K562 (cell line): ENCODE results near the gene GCKR. TPM values are rescaled to one million over a fixed set of nuclear protein-coding genes. Genes with fewer than 3 reads are reported as not detected.

Experiments used
- ATAC-seq: fragments of 200-7000 bp; cut with Tn5 transposase; 3 replicates; pipeline ENCODE4 v1.9.1; 2020; ENCODE audit warnings: moderate library complexity
- BruUV-seq: library from RNA; stranded (reverse); fragments of 400-500 nt; replicated peaks from 2 replicates; lab custom pipeline; 2021; lab: Mats Ljungman, UMichigan
- CTCF ChIA-PET: fragments of 300-600 bp; formaldehyde crosslinking; extraction: SDS; loops from one replicate; lab custom pipeline; 2021; ENCODE audit warnings: low intra/inter-chr PET ratio; lab: Yijun Ruan, JAX
- POLR2A ChIA-PET: fragments of 300-600, 350-650 bp; sonication (Branson Sonifier 250); formaldehyde crosslinking; extraction: SDS; loops from one replicate; lab custom pipeline; 2021; ENCODE audit warnings: antibody characterized with exemption, inconsistent platforms; lab: Yijun Ruan, JAX
- DNase-seq, 4 experiments: peaks; one replicate each; pipeline versions ENCODE4 v3.0.0 to v3.0.0-alpha.2; 2011 to 2018; ENCODE audit warnings: low spot score in 3 of 4, mixed read lengths in 3 of 4; ENCODE audit errors: extremely low read depth in 1 of 4
- FAIRE-seq: peaks from 2 replicates; lab custom pipeline; 2011; peaks lifted over from hg19 to GRCh38; lab: Jason Lieb, UNC
- H2AFZ ChIP-seq: 2 replicates; pipeline ENCODE4 v1.6.0; 2011; ENCODE audit warnings: low read depth, low read length, control low read depth, inconsistent platforms
- H3K27ac ChIP-seq: fragments of 200-600 bp; 3 replicates; pipeline ENCODE4 v1.8.0; 2011; ENCODE audit warnings: low read depth, mild to moderate bottlenecking, control low read depth, inconsistent platforms, low read length, moderate library complexity, mixed read lengths; ENCODE audit errors: extremely low read depth
- H3K27me3 ChIP-seq, 2 experiments: fragments of 300-600 bp in 1 of 2; 2 replicates in 1 of 2; 3 replicates in 1 of 2; pipeline versions ENCODE4 v1.6.0 to v1.8.0; 2011; ENCODE audit warnings: inconsistent platforms in 2 of 2, low read length in 2 of 2, mild to moderate bottlenecking in 1 of 2, mixed read lengths in 1 of 2, moderate library complexity in 1 of 2; ENCODE audit not compliant: control insufficient read depth in 2 of 2, insufficient read depth in 2 of 2
- H3K36me3 ChIP-seq: fragments of 300-600 bp; 3 replicates; pipeline ENCODE4 v1.8.0; 2011; ENCODE audit warnings: mild to moderate bottlenecking, low read length, inconsistent platforms; ENCODE audit not compliant: control insufficient read depth, insufficient read depth
- H3K4me1 ChIP-seq, 2 experiments: fragments of 200-600 bp in 1 of 2; replicated peaks in 1 of 2; 2 replicates in 1 of 2; 3 replicates in 1 of 2; pipeline versions ENCODE4 v1.5.1 to v1.8.0; 2011; ENCODE audit warnings: inconsistent platforms in 2 of 2, low read length in 2 of 2, mild to moderate bottlenecking in 1 of 2, mixed read lengths in 1 of 2, moderate library complexity in 1 of 2; ENCODE audit not compliant: control insufficient read depth in 2 of 2, insufficient read depth in 2 of 2
- H3K4me2 ChIP-seq: 2 replicates; pipeline ENCODE4 v1.6.1; 2011; ENCODE audit warnings: low read length, control low read depth, inconsistent platforms, mixed read lengths; ENCODE audit not compliant: insufficient read depth
- H3K4me3 ChIP-seq: fragments of 200-600 bp; sonication (generic), shearing (Covaris generic); 2 replicates; pipeline ENCODE4 v1.5.1; 2016; ENCODE audit warnings: control low read depth, inconsistent platforms
- H3K79me2 ChIP-seq: fragments of 200-600 bp; 3 replicates; pipeline ENCODE4 v1.8.0; 2011; ENCODE audit warnings: low read length, inconsistent platforms; ENCODE audit not compliant: control insufficient read depth, insufficient read depth
- H3K9ac ChIP-seq, 2 experiments: 2 replicates each; pipeline versions ENCODE4 v1.6.0 to v1.6.1; 2011; ENCODE audit warnings: low read depth in 2 of 2, low read length in 2 of 2, control low read depth in 1 of 2, inconsistent platforms in 1 of 2, mild to moderate bottlenecking in 1 of 2, mixed read lengths in 1 of 2; ENCODE audit not compliant: insufficient read depth in 1 of 2
- H3K9me1 ChIP-seq: one replicate; pipeline ENCODE4 v1.6.0; 2011; ENCODE audit warnings: inconsistent platforms, mild to moderate bottlenecking, low read length, moderate library complexity; ENCODE audit not compliant: control insufficient read depth, insufficient read depth
- H3K9me3 ChIP-seq: replicated peaks from 2 replicates; pipeline ENCODE4 v1.5.1; 2011; ENCODE audit warnings: low read depth, low read length, inconsistent platforms; ENCODE audit not compliant: control insufficient read depth, insufficient read depth
- H4K20me1 ChIP-seq: replicated peaks from 2 replicates; pipeline ENCODE4 v1.6.1; 2011; ENCODE audit warnings: low read length, inconsistent platforms, mixed read lengths; ENCODE audit not compliant: control insufficient read depth, insufficient read depth
- E2F5 ChIP-seq: sonication (generic); formaldehyde crosslinking; IDR thresholded peaks from 2 replicates; pipeline ENCODE4 v1.8.0; 2022; ENCODE audit warnings: mild to moderate bottlenecking, missing genetic modification reagents
- ZKSCAN1 ChIP-seq: fragments of 150-350 bp; IDR thresholded peaks from 2 replicates; pipeline ENCODE4 v1.6.1; 2016; ENCODE audit warnings: low read depth, low read length
- WGBS: fragments of 100-300 bp; shearing (Covaris generic); methylation state at CpG from one replicate; pipeline ENCODE4 v1.1.6; 2016; ENCODE audit warnings: low coverage, mixed read lengths; ENCODE audit not compliant: insufficient coverage; ENCODE audit errors: missing lambda C conversion rate; 5-methylcytosine and 5-hydroxymethylcytosine counted together
- in situ Hi-C: fragments of 300-500 bp; cut with MboI; formaldehyde crosslinking; loops from 4 replicates; pipeline ENCODE4 v1.15.0; 2018; ENCODE audit warnings: inconsistent platforms, mixed read lengths
- intact Hi-C: fragments of 100-400 bp; cut with micrococcal nuclease; formaldehyde crosslinking; loops from 2 replicates; pipeline ENCODE4 v1.14.2; 2022
- polyA plus RNA-seq, 8 experiments: library from polyadenylated mRNA; depleted of rRNA in 4 of 8; stranded (reverse) in 5 of 8; unstranded in 3 of 8; fragments of >200 nt; fragmentation: Nextera tagmentation in 2 of 8; fragmentation: Illumina TruSeq in 1 of 8; extraction: Ambion mirVana in 2 of 8; extraction: Trizol in 1 of 8; gene quantifications; 2 replicates each; pipeline versions ENCODE4 v1.2.1 to v1.2.3, GENCODE V29; 2011 to 2014; ENCODE audit warnings: inconsistent platforms in 1 of 8, missing spikeins in 1 of 8
- total RNA-seq, 7 experiments: library from RNA; depleted of rRNA in 6 of 7; stranded (reverse); fragments of >200 nt in 6 of 7; fragmentation: Illumina TruSeq in 2 of 7; extraction: Trizol in 2 of 7; gene quantifications; 2 replicates each; pipeline versions ENCODE4 v1.2.1 to v1.2.3, GENCODE V29; 2011 to 2021; ENCODE audit warnings: low replicate concordance in 1 of 7
- TF ChIP-seq, protein P1 (sequence below): IDR thresholded peaks from 2 replicates; pipeline ENCODE4 v1.6.1; 2016; ENCODE audit warnings: missing genetic modification characterization, missing compliant biosample characterization
- TF ChIP-seq, protein P2 (sequence below): fragments of 200-800 bp; sonication (Bioruptor generic); IDR thresholded peaks from 2 replicates; pipeline ENCODE4 v1.6.1; 2017; ENCODE audit warnings: missing genetic modification characterization, missing compliant biosample characterization
- TF ChIP-seq, protein P3 (sequence below): conservative IDR thresholded peaks from 2 replicates; pipeline ENCODE4 v1.6.1; 2011; ENCODE audit warnings: low read depth, mild to moderate bottlenecking, low read length; ENCODE audit not compliant: control insufficient read depth
- TF ChIP-seq, protein P4 (sequence below): fragments of 450-650 bp; conservative IDR thresholded peaks from 2 replicates; pipeline ENCODE4 v1.6.1; 2016; ENCODE audit warnings: missing genetic modification characterization, low read depth, mild to moderate bottlenecking, control low read depth, missing compliant biosample characterization

Gene GCKR
- total and polyA plus RNA-seq, 9 of the 15 experiments (the other 6 are each of a cell fraction or from before 2014, with no cell fraction given) = 0.28 to 0.79 (median 0.50) TPM; not detected in 1

- H3K9me1 ChIP-seq = no peaks in the 10 kb centered on the region
- in situ Hi-C loops = no loop called here
- H2AFZ ChIP-seq = no peak overlapping the region
- intact Hi-C loops = no loop called here
- no peaks in the 10 kb centered on the region for H3K79me2 ChIP-seq
- TF ChIP-seq E2F5 (CRISPR knock-in tag) = no peak
- TF ChIP-seq, protein P1, sequence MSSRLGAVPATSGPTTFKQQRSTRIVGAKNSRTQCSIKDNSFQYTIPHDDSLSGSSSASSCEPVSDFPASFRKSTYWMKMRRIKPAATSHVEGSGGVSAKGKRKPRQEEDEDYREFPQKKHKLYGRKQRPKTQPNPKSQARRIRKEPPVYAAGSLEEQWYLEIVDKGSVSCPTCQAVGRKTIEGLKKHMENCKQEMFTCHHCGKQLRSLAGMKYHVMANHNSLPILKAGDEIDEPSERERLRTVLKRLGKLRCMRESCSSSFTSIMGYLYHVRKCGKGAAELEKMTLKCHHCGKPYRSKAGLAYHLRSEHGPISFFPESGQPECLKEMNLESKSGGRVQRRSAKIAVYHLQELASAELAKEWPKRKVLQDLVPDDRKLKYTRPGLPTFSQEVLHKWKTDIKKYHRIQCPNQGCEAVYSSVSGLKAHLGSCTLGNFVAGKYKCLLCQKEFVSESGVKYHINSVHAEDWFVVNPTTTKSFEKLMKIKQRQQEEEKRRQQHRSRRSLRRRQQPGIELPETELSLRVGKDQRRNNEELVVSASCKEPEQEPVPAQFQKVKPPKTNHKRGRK (tag) = peak; percentile 33; the same call in 1 of the 2 replicates
- TF ChIP-seq, protein P2, sequence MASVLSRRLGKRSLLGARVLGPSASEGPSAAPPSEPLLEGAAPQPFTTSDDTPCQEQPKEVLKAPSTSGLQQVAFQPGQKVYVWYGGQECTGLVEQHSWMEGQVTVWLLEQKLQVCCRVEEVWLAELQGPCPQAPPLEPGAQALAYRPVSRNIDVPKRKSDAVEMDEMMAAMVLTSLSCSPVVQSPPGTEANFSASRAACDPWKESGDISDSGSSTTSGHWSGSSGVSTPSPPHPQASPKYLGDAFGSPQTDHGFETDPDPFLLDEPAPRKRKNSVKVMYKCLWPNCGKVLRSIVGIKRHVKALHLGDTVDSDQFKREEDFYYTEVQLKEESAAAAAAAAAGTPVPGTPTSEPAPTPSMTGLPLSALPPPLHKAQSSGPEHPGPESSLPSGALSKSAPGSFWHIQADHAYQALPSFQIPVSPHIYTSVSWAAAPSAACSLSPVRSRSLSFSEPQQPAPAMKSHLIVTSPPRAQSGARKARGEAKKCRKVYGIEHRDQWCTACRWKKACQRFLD (CRISPR knock-in tag) = no peak
- TF ChIP-seq, protein P3, sequence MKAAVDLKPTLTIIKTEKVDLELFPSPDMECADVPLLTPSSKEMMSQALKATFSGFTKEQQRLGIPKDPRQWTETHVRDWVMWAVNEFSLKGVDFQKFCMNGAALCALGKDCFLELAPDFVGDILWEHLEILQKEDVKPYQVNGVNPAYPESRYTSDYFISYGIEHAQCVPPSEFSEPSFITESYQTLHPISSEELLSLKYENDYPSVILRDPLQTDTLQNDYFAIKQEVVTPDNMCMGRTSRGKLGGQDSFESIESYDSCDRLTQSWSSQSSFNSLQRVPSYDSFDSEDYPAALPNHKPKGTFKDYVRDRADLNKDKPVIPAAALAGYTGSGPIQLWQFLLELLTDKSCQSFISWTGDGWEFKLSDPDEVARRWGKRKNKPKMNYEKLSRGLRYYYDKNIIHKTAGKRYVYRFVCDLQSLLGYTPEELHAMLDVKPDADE = no peak
- TF ChIP-seq ZKSCAN1 = no peak
- TF ChIP-seq, protein P4, sequence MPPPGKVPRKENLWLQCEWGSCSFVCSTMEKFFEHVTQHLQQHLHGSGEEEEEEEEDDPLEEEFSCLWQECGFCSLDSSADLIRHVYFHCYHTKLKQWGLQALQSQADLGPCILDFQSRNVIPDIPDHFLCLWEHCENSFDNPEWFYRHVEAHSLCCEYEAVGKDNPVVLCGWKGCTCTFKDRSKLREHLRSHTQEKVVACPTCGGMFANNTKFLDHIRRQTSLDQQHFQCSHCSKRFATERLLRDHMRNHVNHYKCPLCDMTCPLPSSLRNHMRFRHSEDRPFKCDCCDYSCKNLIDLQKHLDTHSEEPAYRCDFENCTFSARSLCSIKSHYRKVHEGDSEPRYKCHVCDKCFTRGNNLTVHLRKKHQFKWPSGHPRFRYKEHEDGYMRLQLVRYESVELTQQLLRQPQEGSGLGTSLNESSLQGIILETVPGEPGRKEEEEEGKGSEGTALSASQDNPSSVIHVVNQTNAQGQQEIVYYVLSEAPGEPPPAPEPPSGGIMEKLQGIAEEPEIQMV (tag) = peak; percentile 61; the same call in 1 of the 2 replicates
- no peak overlapping the region for H3K27ac ChIP-seq
- WGBS = 0% methylated on average over 1 of the region's 1 CpG
- ChIA-PET CTCF (no interaction called here), POLR2A (interaction anchor here (0.9 kb wide), 1 partner anchor 8 kb away, joined by 4 read pairs; no protein-coding TSS in a partner anchor)
- no TSS peak for BruUV-seq
- DNase-seq (no peak), ATAC-seq (no peak), FAIRE-seq (no peak)
- no peak overlapping the region for H3K4me2 ChIP-seq
- no peaks in the 10 kb centered on the region for H3K9me3 ChIP-seq
- H4K20me1 ChIP-seq = no peaks in the 10 kb centered on the region
- H3K4me3 ChIP-seq = no peak overlapping the region
- H3K9ac ChIP-seq = no peak overlapping the region
- no peaks in the 10 kb centered on the region for H3K4me1 ChIP-seq
- H3K36me3 ChIP-seq = no peaks in the 10 kb centered on the region
- H3K27me3 ChIP-seq = peaks cover 0 to 14% of the 10 kb centered on the region in 2 experiments; a peak in 3 of 5 replicates
Observed at GRCh38 chr2:27571681-27572080, 75.0 kb downstream of the GCKR start.
